T-helper 2 cell treated with Interferon-gamma antibody and Interleukin-4, amounts not matched to agents 100 ng/mL and 5 ng/mL, for 36 hours (primary cell): Measurements from ENCODE around the gene DDOST. TPM values are rescaled to one million over a fixed set of nuclear protein-coding genes. Genes with fewer than 3 reads are reported as not detected.

Experiments
- total RNA-seq: library from RNA; stranded (reverse); gene quantifications from 2 replicates; pipeline ENCODE4 v1.2.3, GENCODE V29; 2022

Gene DDOST
- total RNA-seq, 1 donor from 2014 or later, result 181 TPM

Other genes starting within 250 kb of the DDOST start
- gene CAMK2N1, start 175.2 kb downstream of the DDOST start, total RNA-seq, result 0.50 and 0.91 TPM in 2 replicates
- gene MUL1, start 153.2 kb downstream of the DDOST start, total RNA-seq, result 17.8 and 17.9 TPM in 2 replicates
- not detected in 2 replicates for gene FAM43B, start 108.8 kb downstream of the DDOST start, total RNA-seq
- not detected in 2 replicates for gene CDA, start 72.3 kb downstream of the DDOST start, total RNA-seq
- gene PINK1, start 27.9 kb downstream of the DDOST start, total RNA-seq, result 3.6 and 3.8 TPM in 2 replicates
- not detected in 2 replicates for gene KIF17, start 56.6 kb upstream of the DDOST start, total RNA-seq
- 0.07 TPM in 1 of 2 replicates, not detected in the other for gene SH2D5, start 71.3 kb upstream of the DDOST start, total RNA-seq
- 307 and 309 TPM in 2 replicates for gene HP1BP3, start 125.9 kb upstream of the DDOST start, total RNA-seq